Vagina (tissue), 2 donors: ENCODE results near the gene ADAM15.

Source experiments
- POLR2AphosphoS5 ChIP-seq, 2 donors: sonication (generic); formaldehyde crosslinking; IDR thresholded peaks; one replicate each; pipeline ENCODE4 v1.9.0; 2017; ENCODE audit warnings: antibody characterized with exemption in 2 of 2, mild to moderate bottlenecking in 2 of 2, low read depth in 1 of 2; ENCODE audit not compliant: insufficient read depth in 1 of 2
- TF ChIP-seq, protein P1 (sequence below), 3 experiments: fragments of 450-650 bp in 2 of 3; fragments of 200-600 bp in 1 of 3; sonication (generic) in 1 of 3; IDR thresholded peaks; one replicate each; pipeline ENCODE4 v1.5.1; 2017 to 2019; ENCODE audit warnings: antibody characterized with exemption in 3 of 3, mild to moderate bottlenecking in 2 of 3, moderate library complexity in 2 of 3

DNA sequence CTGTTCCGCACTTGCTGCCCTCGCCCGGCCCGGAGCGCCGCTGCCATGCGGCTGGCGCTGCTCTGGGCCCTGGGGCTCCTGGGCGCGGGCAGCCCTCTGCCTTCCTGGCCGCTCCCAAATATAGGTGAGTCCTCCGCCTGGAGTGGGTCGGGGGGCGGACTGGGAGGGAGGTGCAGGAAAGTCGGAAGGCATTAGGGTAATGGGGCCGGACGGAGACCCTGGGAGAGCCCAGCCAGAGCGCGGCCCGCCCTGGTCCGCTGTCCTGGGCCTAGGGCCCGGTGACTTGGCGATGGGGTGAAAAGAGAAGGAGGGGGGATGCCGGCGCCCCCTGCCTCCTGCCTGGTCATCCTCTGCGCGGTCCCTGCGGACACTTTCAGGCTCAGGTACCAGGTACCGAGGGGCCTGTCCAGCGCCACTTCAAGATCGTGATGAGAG, 243 bp downstream of the ADAM15 start:
- no peak for TF ChIP-seq POLR2AphosphoS5 (IDR thresholded peaks at IDR 0.05; ENCODE audit: insufficient read depth in 1 of 2, low read depth in 1 of 2)
- TF ChIP-seq, protein P1, sequence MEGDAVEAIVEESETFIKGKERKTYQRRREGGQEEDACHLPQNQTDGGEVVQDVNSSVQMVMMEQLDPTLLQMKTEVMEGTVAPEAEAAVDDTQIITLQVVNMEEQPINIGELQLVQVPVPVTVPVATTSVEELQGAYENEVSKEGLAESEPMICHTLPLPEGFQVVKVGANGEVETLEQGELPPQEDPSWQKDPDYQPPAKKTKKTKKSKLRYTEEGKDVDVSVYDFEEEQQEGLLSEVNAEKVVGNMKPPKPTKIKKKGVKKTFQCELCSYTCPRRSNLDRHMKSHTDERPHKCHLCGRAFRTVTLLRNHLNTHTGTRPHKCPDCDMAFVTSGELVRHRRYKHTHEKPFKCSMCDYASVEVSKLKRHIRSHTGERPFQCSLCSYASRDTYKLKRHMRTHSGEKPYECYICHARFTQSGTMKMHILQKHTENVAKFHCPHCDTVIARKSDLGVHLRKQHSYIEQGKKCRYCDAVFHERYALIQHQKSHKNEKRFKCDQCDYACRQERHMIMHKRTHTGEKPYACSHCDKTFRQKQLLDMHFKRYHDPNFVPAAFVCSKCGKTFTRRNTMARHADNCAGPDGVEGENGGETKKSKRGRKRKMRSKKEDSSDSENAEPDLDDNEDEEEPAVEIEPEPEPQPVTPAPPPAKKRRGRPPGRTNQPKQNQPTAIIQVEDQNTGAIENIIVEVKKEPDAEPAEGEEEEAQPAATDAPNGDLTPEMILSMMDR (IDR thresholded peaks at IDR 0.05) = no peak
